ENCODE data around the gene LMNTD1.
"Not testable (repeated sequence)": the region's sequence is repeated elsewhere in the genome, so short reads cannot be mapped to it uniquely, and the experiment has no call there.

Gene LMNTD1

DNA sequence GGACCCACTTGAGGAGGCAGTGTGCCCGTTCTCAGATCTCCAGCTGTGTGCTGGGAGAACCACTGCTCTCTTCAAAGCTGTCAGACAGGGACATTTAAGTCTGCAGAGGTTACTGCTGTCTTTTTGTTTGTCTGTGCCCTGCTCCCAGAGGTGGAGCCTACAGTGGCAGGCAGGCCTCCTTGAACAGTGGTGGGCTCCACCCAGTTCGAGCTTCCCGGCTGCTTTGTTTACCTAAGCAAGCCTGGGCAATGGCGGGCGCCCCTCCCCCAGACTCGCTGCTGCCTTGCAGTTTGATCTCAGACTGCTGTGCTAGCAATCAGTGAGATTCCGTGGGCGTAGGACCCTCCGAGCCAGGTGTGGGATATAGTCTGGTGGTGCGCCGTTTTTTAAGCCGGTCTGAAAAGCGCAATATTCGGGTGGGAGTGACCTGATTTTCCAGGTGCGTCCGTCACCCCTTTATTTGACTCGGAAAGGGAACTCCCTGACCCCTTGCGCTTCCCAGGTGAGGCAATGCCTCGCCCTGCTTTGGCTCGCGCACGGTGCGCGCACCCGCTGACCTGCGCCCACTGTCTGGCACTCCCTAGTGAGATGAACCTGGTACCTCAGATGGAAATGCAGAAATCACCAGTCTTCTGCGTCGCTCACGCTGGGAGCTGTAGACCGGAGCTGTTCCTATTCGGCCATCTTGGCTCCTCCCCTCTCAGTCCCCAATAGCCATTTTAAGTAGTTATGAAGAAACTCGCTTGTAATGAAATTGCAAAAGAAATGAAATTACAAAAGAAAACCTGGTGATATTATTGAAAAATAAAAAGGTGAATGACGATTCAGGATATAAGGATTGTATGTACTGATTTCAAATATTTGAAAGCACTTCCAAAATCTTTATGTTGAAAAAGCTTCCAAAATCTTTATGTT lies 63.9 kb downstream of the LMNTD1 start:
- DNase-seq = not testable (repeated sequence)

DNA sequence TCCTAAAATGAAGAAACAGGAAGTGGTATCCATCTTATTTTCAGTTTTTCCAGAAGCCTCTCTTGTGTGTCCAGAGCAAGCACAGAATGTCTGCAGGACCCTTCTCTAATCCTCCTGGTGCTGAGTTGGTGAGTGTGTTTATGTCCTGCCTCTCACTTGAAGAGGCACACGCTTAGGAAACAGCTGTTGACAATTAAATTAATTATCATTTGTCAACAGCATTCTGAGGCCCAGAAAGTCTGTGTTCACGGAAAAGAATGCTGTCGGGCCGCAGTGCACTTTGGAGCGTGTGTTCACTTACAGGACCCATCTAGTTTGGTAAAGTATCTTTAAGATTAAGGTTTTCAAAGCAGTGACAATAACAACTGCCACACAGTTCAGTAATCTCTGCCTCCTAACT lies 70.5 kb downstream of the LMNTD1 start:
- no peak for DNase-seq

DNA sequence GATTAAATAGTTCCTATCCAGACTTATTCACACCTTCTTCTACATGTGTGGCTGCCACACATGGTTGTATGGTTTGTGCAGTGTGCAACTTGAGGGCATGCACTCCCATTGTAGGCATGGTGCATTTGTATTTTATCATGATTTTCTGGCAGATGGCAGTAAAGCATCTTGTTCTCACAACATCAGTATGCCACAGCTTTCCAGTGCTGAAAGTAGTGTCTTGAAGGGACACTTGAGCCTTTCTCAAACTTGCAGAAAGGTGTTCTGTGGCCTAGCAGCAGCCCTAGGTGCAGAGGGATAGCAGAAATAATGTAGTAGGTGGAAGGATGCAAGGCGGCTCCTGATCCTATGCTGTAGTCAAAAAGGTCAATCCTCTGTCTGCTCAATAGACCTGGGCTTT lies 72.9 kb downstream of the LMNTD1 start:
- DNase-seq = no peak

DNA sequence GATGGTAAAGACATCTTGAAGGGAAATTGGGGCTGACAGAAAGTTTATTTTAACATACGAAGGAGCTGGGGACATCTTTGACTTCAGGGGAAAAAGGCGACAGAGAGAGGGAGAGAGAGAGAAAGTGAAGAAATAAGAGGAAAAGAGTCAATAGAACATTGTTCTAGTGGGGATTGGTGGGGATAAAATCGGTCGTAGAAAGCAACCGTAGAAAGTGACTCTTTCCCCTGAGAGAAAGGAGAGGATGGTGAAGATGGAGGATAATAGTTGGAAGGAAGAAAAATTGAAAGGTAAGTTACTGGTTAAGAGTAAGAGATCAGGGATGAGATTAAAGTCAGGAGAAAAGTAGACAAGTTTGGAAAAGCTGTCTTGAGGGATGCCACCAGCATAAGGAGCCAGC lies 75.9 kb downstream of the LMNTD1 start:
- DNase-seq = no peak

DNA sequence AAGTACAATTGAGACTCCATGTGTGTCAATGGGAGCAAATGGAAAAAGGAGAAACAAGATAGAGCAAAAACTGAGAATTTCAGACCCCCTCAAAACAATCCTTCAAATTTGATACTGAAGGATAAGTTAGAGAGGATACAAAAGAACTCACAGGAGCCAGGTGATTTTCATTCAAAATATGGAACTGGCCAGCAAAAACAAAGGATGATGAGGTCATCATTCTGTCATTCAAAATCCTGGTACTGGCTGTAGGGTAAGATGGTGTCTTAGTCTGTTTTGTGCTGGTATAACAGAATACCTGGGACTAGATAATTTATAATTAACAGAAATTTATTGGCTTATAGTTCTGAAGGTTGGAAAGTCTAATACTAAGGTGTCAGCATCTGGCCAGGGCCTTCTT lies 80.6 kb downstream of the LMNTD1 start:
- DNase-seq = no peak

DNA sequence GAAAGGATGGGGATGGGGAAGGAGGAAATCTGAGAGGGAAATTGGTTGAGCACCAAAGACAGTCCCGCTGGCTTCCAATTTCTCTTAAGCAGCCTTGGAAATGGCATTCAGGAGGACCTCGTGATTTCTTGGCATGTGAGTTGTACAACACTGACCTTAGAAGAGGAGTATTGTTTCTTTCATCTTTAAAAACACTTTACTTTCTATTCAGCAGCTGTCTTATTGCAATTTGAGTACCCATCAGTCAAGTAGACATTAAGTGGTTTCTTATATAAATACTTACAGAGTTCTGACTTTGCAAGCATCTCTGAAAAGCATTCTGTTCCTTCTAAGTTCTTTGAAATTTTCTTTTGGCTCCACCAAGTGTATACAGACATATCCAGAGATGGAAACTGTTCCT lies 83.2 kb downstream of the LMNTD1 start:
- DNase-seq = no peak

DNA sequence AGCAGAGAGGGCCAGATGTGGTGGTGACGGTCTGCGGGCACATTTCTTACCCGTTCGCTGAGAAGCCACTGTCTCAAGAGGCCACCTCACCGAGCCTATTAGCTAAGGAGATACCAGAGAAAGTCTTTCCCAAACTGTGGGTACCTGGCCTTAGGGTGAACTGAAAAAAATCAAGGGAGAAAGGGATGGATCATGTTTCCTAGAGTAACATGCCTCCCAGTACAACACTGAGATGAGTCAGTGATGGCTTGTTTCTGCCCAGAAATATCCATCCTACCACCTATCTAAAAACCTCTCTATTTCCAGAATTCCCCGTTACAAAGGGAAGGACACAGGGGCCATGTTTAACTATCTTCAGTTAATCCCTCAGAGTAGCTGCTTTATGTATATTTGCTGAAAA lies 83.7 kb downstream of the LMNTD1 start:
- DNase-seq = no peak

DNA sequence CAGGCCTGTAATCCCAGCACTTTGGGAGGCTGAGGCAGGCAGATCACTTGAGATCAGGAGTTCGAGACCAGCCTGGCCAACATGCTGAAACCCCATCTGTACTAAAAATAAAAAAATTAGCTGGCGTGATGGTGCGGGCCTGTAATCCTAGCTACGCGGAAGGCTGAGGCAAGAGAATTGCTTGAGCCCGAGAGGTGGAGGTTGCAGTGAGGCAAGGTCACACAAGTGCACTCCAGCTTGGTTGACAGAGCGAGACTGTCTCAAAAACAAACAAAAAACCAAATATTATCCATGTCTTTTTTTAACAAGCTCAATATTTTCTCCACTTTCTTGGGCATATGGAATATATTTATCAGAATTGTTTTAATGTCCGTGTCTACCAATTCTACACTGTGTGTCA lies 89.6 kb downstream of the LMNTD1 start:
- no peak for DNase-seq

DNA sequence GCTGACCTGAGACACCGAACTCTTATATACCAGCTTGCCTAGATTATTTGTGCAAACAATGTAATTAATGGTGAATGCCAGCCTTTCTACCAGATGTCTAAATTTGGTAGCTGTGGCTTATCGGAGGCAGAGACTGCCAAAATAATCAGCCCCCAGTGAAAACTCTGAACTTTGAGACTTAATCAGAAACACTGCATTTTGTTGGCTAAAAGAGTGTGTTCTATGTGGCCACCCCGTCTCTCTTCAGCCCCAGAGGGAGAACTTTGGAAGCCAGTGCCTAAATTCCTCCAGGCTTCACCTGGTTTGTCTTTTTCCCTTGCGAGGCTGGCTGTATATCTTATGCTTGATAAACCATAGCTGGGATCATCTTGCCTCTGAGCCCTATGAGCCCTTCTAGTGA lies 90.1 kb downstream of the LMNTD1 start:
- DNase-seq = no peak

DNA sequence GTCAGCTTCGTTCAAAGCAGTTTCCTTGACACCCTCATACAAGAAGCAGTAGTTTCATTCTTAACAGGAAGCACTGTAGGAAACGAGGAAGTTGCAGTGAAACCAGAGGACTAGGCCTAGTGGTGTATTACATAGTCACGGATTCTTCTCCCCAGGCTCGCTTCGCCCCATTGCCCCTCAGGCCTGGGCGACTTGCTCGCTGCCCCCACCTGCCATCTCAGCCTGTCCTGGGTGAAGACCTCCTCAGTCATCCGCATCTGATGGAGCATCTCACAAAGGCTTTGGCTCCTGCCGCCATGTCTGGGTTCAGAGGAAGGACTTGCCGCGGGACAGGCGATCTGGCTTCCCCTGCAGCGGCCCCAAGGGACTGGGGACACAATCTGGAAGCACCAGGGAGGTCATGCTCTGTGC lies 93.5 kb downstream of the LMNTD1 start:
- no peak for DNase-seq

DNA sequence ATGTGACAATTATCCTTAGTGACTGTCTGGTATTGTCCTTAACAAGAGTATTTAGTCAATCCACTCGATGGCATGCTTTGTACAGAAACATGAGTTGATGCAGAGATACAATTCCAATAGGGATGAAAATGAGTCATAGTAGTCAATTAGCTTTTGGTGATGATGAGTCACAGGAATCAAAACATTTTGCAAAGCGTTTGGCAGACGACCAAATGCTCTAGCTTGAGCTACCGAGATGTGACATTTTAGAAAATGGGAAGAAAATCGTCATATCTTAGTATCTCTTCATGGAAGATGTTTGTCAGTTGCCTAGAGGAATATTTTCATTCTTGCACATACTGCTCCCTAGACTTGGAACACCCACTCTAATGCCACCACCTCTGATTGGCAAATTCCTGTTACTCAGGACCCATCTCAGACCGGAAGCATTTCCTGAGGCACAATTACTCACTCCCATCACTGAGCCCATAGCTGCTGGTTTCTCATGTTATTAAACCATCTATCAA lies 95.0 kb downstream of the LMNTD1 start:
- no peak for DNase-seq

DNA sequence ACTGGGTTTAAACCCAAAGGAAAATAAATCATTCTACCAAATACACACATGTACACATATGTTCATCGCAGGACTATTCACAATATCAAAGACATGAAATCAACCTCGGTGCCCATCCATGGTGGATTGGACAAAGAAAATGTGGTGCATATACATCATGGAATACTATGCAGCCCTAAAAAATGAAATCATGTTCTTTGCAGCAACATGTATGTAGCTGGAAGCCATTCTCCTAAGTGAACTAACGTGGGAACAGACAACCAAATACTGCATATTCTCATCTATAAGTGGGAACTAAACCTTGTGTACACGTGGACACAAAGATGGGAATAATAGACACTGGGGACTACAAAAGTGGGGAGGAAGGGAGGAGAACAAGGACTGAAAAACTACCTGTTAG lies 96.6 kb downstream of the LMNTD1 start:
- no peak for DNase-seq

DNA sequence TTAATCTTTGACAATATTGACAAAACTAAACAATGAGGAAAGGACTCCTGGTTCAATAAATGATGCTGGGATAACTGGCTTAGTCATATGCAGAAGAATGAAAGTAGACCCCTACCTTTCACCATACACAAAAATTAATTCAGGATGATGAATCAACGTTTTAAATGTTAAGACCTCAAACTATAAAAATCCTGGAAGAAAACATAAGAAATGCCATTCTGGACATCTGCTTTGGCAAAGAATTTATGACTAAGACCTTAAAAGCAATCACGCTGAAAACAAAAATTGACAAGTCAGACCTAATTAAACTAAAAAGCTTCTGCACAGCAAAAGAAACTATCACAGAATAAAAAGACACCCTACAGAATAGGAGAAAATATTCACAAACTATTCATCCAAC lies 97.4 kb downstream of the LMNTD1 start:
- DNase-seq = no peak

DNA sequence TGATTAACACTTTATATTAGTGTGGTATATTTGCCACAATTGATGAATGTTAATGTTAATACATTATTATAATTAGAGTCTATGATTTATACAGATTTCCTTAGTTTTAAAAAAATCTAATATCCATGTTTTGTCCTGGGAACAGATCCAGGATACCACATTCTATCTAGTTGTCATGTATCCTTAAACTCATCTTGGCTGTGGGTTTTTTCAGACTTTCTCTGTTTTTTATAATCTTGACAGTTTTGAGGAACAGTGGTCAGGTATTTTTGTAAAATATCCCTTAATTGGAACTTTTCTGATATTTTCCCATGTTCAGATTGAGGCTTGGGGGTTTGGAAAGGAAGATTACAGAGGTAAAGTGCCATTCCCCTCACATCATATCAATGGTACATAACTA lies 104.1 kb downstream of the LMNTD1 start:
- DNase-seq = no peak

DNA sequence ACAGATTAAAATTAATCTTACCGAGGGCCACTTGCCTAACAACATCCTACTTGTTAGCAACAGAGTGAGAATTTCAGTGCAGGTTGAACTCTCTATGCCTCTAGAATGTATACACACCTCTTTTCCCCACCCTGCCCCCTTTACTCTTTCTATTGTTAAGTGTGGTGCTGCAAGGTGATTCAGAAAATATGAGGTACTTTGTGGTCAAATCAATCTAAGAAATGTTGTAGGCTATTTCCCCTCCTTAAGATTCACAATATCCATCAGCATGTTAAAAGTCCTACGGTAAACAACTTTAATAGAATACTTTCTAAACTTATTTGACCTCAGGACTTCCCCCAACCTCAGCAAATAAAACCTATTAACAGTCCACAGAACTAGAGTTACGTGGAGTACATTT lies 106.0 kb downstream of the LMNTD1 start:
- no peak for DNase-seq

DNA sequence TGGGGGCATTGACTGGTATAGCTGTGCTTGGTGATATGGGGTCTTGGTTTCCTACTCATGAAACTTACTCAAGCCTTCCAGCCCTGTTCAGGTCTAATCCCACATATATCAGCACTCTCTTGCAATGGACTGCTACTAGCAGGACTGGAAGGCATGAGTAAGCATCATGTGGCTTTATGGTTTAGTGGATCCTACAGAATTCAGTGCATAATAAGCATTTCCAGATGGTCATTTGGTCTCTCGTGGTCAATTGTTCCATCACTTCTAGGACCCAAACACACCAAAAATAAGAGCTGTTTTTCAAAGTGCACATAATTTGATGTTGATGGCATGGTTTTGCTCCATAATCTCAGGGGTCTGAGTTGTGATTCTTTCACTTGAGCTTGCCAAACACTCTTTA lies 114.4 kb downstream of the LMNTD1 start:
- DNase-seq = no peak

DNA sequence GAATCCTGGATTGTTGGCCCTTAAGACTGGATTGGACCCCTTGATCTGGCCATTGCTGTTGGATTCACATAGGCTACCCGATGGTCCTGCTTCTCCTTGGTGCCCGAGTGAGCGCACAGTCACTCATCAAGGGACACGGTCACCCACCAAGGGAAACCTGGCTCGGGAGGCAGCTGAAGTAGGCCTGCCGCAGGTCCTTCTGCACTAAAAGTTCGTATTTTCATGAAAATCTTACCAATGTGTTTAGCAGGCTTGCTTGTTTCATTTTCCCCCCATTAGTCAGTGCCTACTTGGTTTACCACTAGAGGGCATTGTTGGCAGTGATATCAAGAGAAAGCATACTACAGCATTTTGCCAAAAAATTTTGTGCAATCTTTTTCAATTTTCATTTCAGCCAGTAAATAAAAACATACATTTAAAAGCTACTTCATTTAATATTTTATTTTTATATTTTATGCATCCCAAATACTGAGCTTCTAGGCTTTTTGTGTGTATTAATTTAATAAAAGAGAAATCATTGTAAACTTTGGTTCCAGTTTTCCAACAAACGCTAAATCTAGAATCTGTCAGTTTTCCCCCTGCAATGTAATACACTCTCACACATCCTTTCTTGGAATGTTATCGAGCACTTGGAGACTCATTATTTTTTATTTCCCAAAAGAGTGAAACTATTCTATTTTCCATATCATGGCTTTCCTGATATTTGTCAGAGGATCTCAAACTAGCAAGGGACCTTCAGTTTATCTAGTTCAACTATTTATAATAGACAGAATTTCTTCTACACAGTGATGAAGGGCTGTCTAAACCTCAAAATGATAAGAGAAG lies 116.7 kb downstream of the LMNTD1 start:
- DNase-seq = no peak

DNA sequence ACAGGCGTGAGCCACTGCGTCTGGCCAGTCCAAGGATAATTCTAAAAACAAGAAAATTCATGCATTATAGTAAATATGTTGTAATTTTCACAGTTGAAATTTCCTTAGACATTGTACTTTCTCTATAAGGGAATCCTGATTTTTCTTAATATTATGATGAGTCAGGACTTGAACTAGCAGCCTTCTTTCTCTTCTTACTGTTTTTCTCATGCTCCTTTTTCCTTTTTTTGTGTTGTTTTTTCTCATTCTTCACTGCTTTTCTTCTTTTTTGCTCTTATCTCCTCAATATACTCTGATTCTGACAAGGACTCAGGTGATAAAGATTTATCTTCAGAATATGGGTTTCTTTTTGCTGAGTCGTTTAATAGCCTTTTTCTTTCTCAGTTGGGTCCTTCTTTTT lies 117.7 kb downstream of the LMNTD1 start:
- no peak for DNase-seq

DNA sequence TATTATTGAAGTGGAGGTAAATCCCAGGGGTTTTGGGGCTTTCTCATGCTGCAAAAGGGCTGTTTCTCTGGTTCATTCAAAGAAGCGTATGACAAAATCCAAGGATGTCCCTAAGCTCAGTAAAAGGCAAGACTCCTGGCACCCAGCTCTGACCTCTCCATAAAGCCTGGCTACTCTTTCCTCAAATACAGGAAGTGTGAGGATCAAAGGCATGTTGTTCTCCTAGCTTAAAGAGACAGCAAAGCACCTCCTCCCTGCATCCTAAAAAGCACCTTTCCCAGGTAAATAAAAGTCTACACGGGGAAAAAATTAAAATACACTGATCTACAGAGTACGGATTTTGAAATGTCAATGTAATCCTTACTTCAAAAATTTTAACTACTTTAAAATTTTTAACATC lies 118.6 kb downstream of the LMNTD1 start:
- DNase-seq = no peak

DNA sequence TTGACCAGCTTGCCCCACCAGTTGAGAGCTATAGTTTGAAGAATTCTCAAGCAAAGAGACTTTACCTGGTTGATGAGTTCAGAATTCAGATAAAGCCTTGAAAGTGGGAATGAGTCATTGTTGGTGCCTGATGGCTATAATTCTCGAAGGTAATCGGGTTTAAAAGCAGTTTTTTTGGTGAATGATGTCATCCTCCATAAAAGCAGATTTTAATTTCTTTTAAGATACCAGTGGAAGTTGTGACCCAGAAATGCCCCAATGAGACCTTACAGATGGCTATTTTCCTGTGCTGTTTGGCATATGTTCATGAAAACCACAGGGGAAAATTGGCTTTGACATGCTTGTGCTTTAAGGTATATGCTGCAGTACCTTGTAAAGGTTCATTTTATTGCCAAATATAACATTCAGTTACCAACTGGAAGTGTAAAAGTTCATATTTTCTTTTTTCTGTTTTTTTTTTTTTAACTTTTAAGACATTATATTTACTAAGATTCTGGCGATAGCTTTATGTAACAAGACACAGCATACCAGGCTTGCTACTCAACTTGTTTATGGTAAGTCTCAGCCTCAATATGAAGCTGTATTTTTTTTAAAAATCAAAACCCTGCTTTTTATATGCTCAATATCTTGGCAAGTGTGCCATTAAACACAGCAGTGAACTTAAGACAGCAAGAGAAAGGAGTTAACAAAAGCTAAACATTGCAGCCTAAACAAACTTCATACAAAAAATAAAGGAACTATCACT lies 119.3 kb downstream of the LMNTD1 start:
- DNase-seq = no peak

DNA sequence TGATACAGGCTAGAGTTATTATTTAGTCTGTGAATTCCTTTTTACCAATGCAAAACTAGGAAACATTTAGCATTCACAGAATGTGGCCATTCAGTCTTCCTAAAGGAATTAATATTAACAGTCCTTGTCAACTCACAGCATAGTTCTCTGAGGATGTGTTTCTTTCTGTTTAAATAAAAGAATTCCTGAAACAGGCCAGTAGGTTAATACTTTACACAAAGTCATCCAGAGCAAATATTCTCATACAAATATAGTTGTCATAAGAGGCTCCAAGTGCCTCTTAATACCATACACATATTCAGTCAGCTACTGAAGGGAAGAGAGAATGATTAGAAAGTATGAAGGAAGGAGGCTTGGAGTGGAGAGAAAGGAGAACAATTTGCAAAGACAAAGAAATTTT lies 120.1 kb downstream of the LMNTD1 start:
- no peak for DNase-seq

DNA sequence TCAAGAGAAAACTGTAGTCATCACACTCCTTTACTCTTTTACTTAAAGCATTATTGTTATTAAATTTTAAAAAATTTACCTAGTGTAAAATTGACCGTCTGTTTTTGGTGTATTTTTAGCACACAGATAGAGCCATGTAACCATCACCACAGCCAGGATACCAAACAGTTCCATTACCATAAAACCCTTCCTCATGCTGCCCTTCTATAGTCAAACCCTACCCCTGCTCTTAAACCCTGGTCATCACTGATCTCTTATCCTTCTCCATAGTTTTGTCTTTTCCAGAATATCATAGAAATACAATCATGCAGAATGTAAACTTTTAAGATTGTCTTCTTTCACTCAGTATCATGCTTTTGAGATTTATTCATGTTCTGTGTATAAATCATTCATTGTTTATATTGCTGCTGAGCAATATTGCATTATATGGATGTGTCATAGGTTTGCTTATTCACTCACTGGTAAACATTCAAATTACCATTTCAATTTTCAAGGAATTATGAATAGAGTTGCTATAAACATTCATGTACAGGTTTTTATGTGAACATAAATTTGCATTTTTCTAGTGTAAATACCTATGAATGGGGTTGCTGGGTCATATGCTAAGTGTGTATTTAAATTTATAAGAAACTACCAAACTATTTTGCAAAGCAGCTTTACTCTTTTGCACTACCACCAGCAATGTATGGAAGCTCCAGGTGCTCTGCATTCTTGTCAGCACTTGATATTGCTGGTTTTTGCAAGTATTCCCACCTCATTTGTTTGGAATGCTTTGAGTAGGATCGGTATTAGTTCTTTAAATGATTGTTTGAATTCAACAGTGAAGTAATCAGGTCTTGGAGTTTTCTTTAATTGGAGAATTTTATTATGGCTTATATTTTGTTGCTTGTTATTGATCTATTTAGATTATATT lies 125.5 kb downstream of the LMNTD1 start:
- DNase-seq = no peak
